Thyroid gland (tissue), 4 donors: ENCODE measurements around the gene POU2F3.

Experiments used
- POLR2A ChIP-seq, 2 donors: fragments of 450-650 bp; IDR thresholded peaks; one replicate each; pipeline ENCODE4 v1.6.1; 2017; ENCODE audit warnings: antibody characterized with exemption in 2 of 2, mild to moderate bottlenecking in 2 of 2, moderate library complexity in 1 of 2
- TF ChIP-seq, protein P1 (sequence below), 6 experiments: fragments of 200-600 bp in 3 of 6; fragments of 450-650 bp in 3 of 6; sonication (generic) in 3 of 6; IDR thresholded peaks; one replicate each; pipeline ENCODE4 v1.5.1; 2016 to 2019; ENCODE audit warnings: antibody characterized with exemption in 6 of 6, mild to moderate bottlenecking in 2 of 6, inconsistent platforms in 1 of 6, moderate library complexity in 1 of 6

DNA sequence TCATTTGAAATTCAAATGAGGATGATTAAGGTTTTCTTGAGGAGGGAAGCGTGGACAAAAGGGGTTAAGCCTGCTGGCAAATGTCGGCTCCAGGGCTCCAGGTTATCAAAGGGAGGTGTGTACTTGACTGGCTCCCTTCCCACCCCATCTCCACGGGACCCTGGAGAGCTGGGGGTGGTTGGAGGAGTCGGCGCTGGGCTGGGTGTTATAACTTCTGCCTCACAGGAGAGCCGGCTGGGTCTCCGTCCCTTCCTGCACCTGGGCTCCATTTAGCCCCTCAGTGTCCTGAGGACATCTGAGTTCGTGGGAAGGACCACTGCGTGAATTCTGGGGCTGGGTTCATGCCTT, 15.6 kb downstream of the POU2F3 start:
- TF ChIP-seq, protein P1, sequence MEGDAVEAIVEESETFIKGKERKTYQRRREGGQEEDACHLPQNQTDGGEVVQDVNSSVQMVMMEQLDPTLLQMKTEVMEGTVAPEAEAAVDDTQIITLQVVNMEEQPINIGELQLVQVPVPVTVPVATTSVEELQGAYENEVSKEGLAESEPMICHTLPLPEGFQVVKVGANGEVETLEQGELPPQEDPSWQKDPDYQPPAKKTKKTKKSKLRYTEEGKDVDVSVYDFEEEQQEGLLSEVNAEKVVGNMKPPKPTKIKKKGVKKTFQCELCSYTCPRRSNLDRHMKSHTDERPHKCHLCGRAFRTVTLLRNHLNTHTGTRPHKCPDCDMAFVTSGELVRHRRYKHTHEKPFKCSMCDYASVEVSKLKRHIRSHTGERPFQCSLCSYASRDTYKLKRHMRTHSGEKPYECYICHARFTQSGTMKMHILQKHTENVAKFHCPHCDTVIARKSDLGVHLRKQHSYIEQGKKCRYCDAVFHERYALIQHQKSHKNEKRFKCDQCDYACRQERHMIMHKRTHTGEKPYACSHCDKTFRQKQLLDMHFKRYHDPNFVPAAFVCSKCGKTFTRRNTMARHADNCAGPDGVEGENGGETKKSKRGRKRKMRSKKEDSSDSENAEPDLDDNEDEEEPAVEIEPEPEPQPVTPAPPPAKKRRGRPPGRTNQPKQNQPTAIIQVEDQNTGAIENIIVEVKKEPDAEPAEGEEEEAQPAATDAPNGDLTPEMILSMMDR (IDR thresholded peaks at IDR 0.05) = no peak
- no peak for TF ChIP-seq POLR2A (IDR thresholded peaks at IDR 0.05)
